ENCODE data around the gene UBE2C. TPM values are rescaled to one million over a fixed set of nuclear protein-coding genes. Genes with fewer than 3 reads are reported as not detected.

The UBE2C gene
- total RNA-seq, 4 donors from 2014 or later, result 9.0 to 25.4 (median 20.7) TPM

DNA sequence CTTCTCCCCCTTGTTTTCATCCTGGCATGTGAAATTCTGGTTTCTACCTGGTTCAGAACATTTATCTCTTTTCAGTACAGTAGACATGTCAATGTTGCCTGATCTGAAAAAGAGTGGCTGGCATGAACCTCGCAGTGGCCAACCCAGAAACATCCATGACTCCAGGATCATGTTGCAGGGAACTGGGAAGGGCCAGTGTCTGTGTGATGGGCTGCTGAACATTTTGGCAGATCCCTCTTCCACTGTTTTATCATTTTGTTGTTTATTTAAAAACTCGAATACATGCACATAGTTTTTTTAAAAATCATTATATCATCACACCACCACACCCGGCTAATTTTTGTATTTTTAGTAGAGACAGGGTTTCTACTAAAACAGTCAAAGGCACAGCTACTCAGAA is 39.8 kb upstream of the UBE2C start:
- no peaks in the 10 kb centered on the region for H3K27me3 ChIP-seq

DNA sequence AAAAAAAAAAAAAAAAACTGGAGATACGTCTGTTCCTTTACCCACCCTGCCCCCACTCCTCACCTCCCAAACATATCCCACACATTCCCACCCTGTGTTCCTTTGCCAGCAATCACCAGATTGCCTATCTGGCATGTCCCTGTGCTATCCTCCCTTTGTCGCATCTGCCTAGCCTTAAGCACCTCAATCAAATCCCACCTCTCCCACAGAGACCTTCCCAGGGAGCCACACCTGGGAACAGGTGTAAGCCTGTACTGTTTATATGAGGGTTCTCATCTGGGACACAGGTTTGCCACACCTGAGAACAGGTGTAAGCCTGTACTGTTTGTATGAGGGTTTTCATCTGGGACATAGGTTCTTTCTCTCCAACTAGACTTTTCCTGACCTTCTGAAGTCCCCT is 37.5 kb upstream of the UBE2C start:
- no peak for DNase-seq (ENCODE audit: low spot score in 2 of 2)
- Histone ChIP-seq H3K36me3 (no peaks in the 10 kb centered on the region), H3K27ac (peak overlapping the region; percentile 55), H3K27me3 (no peaks in the 10 kb centered on the region), H3K4me3 (no peak overlapping the region), H3K4me1 (peaks cover 45% of the 10 kb centered on the region), H3K9me3 (no peaks in the 10 kb centered on the region)
- no peak for TF ChIP-seq POLR2A (IDR thresholded peaks at IDR 0.05)
- no peak for TF ChIP-seq CTCF (IDR thresholded peaks at IDR 0.05)
- no peak for TF ChIP-seq POLR2AphosphoS5 (IDR thresholded peaks at IDR 0.05)
- TF ChIP-seq EP300 (IDR thresholded peaks at IDR 0.05), result no peak
- 55% methylated on average over 2 of the region's 2 CpGs for WGBS

More for the DNA sequence above, 39.8 kb upstream of the UBE2C start:
- DNase-seq (ENCODE audit: low spot score in 2 of 2), result no peak
- TF ChIP-seq CTCF (IDR thresholded peaks at IDR 0.05), result no peak
- no peak for TF ChIP-seq POLR2AphosphoS5 (IDR thresholded peaks at IDR 0.05)
- TF ChIP-seq EP300 (IDR thresholded peaks at IDR 0.05), result no peak
- no peak for TF ChIP-seq POLR2A (IDR thresholded peaks at IDR 0.05)
- Histone ChIP-seq H3K4me1 (peaks cover 26% of the 10 kb centered on the region), H3K36me3 (no peaks in the 10 kb centered on the region), H3K9me3 (no peaks in the 10 kb centered on the region), H3K27ac (no peak overlapping the region), H3K4me3 (no peak overlapping the region)
- WGBS, result 61% methylated on average over 3 of the region's 3 CpGs

DNA sequence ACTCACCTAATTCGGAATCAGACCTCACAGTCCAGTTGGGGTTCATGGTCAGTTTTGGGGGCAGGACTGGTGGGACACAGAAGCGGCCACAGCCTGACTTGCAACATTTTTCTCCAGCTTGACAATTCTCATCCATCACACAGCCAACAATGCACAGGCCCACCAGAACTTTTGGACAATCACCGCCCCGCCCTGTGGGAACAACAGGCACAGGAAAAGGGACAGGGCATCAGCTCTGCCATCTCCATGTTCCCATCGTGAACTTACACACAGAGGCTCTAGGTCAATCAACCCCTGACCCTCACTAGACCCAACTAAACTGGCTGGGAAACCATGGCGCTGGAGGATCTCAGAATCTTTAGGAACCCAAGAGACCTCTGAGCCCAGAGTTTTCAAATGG is 37.0 kb upstream of the UBE2C start:
- no peak overlapping the region for H3K4me3 ChIP-seq
- DNase-seq (ENCODE audit: low spot score in 2 of 2), result no peak
- peaks cover 50% of the 10 kb centered on the region for H3K4me1 ChIP-seq
- TF ChIP-seq POLR2A (IDR thresholded peaks at IDR 0.05), result no peak
- TF ChIP-seq CTCF (IDR thresholded peaks at IDR 0.05), result no peak
- TF ChIP-seq POLR2AphosphoS5 (IDR thresholded peaks at IDR 0.05), result no peak
- no peak for TF ChIP-seq EP300 (IDR thresholded peaks at IDR 0.05)
- H3K36me3 ChIP-seq, result no peaks in the 10 kb centered on the region
- H3K27ac ChIP-seq, result peak overlapping the region; percentile 55
- WGBS, result 95% methylated on average over 6 of the region's 6 CpGs
- no peaks in the 10 kb centered on the region for H3K9me3 ChIP-seq
- H3K27me3 ChIP-seq, result no peaks in the 10 kb centered on the region

DNA sequence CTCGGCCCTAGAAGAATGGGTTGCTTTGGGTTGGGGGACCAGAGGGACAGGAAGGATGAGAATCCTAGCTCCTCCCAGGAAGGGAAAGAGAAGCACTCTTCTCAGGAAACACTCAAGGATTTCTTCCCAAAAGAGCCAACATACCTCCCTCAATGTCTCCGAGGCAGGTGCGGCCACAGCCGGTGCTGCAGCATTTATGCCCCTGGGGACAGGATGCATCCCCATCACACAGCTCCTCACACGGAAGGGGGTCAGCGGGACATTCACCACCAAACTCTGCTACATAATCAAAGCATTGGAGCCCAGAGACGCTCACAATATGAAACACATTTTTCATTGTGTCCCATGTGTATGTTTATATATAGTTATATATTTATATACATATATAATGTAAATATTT is 35.5 kb upstream of the UBE2C start:
- no peak for DNase-seq (ENCODE audit: low spot score in 2 of 2)
- H3K27me3 ChIP-seq, result no peaks in the 10 kb centered on the region
- peaks cover 54% of the 10 kb centered on the region for H3K4me1 ChIP-seq
- H3K27ac ChIP-seq, result no peak overlapping the region
- no peak for TF ChIP-seq CTCF (IDR thresholded peaks at IDR 0.05)
- TF ChIP-seq EP300 (IDR thresholded peaks at IDR 0.05), result no peak
- TF ChIP-seq POLR2A (IDR thresholded peaks at IDR 0.05), result no peak
- no peak for TF ChIP-seq POLR2AphosphoS5 (IDR thresholded peaks at IDR 0.05)
- WGBS, result 75% methylated on average over 7 of the region's 7 CpGs
- no peaks in the 10 kb centered on the region for H3K36me3 ChIP-seq
- H3K9me3 ChIP-seq, result no peaks in the 10 kb centered on the region
- no peak overlapping the region for H3K4me3 ChIP-seq

DNA sequence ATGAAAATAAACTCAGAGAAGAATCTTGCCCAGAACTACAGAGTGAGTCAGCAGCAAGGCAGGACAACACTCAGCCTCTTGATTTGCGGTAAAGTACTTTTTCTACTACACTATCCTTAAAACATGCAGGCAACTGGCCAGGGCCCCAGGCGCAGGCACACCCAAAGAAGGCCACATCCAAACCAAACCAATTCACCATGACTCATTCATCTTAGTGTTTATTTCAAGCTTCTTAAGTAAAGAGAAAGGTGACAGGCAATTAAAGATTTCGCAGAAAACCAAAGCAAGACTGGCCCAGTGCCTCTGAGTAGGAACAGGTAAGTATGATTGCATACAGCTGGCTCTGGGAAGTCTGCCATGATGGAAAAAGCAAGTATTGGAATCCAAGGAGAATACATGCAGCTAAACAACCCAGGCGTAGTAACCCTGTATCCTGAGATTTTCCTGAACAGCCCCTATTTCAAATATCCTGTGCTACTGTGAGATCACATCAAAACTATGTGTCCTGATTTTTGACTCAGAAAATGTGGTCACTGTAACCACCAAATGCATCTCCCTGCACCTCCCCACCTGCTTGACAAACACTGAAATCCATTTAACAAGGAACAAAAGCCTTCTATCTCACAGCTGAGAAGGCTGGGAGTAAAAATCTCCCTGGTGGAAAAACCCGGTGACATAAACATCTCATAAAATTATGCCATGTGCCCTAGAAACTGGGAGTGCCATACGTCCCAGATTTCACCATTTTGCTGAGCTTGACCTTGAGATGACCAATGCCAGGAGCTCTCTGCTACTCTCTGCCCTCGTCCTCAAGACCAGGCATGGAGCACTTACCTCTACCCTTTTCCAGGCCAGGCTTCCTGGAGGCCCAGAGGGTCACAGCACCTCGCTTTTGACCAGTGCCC is 33.2 kb upstream of the UBE2C start:
- Histone ChIP-seq H3K27ac (peak overlapping the region; percentile 96), H3K4me3 (no peak overlapping the region), H3K27me3 (no peaks in the 10 kb centered on the region), H3K4me1 (peaks cover 75% of the 10 kb centered on the region), H3K9me3 (no peaks in the 10 kb centered on the region), H3K36me3 (no peaks in the 10 kb centered on the region)
- peak; percentile 94 to 95 for DNase-seq (ENCODE audit: low spot score in 2 of 2)
- 44% methylated on average over 8 of the region's 8 CpGs for WGBS
- TF ChIP-seq POLR2A (IDR thresholded peaks at IDR 0.05) (no peak), POLR2AphosphoS5 (IDR thresholded peaks at IDR 0.05) (peak in 2 of 3 donors; percentile 2 to 67)

All from suprapubic skin (tissue), 4 donors.